HepG2 (cell line): ENCODE data around the gene PMFBP1. TPM values are rescaled to one million over a fixed set of nuclear protein-coding genes. Genes with fewer than 3 reads are reported as not detected.
A peak's percentile ranks its signal among the peaks of the same experiment; 100 is the strongest.

Experiments used
- ATAC-seq: fragments of 200-7000 bp; cut with Tn5 transposase; 3 replicates; pipeline ENCODE4 v1.9.1; 2020; ENCODE audit warnings: mild to moderate bottlenecking, moderate library complexity
- BruUV-seq: library from RNA; stranded (reverse); fragments of 400-500 nt; replicated peaks from 2 replicates; lab custom pipeline; 2021; lab: Mats Ljungman, UMichigan
- CTCF ChIA-PET: fragments of 300-600 bp; formaldehyde crosslinking; extraction: SDS; loops from one replicate; lab custom pipeline; 2021; ENCODE audit warnings: low total read pairs, inconsistent platforms, low intra/inter-chr PET ratio; lab: Yijun Ruan, JAX
- POLR2A ChIA-PET: fragments of 350-600 bp; sonication (Branson Sonifier 250); formaldehyde crosslinking; loops from one replicate; lab custom pipeline; 2020; ENCODE audit warnings: antibody characterized with exemption, inconsistent platforms; lab: Yijun Ruan, JAX
- DNase-seq: peaks from one replicate; pipeline ENCODE4 v3.0.0-alpha.2; 2015; ENCODE audit warnings: low spot score
- FAIRE-seq: peaks from 3 replicates; lab custom pipeline; 2011; peaks lifted over from hg19 to GRCh38; lab: Jason Lieb, UNC
- H2AFZ ChIP-seq: one replicate; pipeline ENCODE4 v1.6.1; 2011; ENCODE audit warnings: low read length, inconsistent platforms
- H3K27ac ChIP-seq: fragments of 300-600 bp; 3 replicates; pipeline ENCODE4 v1.8.0; 2011; ENCODE audit warnings: mixed run types, mild to moderate bottlenecking, mixed read lengths, low read length, inconsistent platforms; ENCODE audit not compliant: insufficient read depth; ENCODE audit errors: extremely low read length
- H3K27me3 ChIP-seq, 2 experiments: fragments of 200-600 bp in 1 of 2; 2 replicates in 1 of 2; 3 replicates in 1 of 2; pipeline versions ENCODE4 v1.6.0 to v1.8.0; 2011; ENCODE audit warnings: low read length in 2 of 2, mild to moderate bottlenecking in 2 of 2, moderate library complexity in 2 of 2, inconsistent platforms in 1 of 2; ENCODE audit not compliant: insufficient read depth in 2 of 2, control insufficient read depth in 1 of 2
- H3K36me3 ChIP-seq, 2 experiments: fragments of 200-600 bp in 1 of 2; replicated peaks in 1 of 2; 2 replicates in 1 of 2; 3 replicates in 1 of 2; pipeline versions ENCODE4 v1.5.1 to v1.8.0; 2011; ENCODE audit warnings: low read length in 2 of 2, inconsistent platforms in 1 of 2; ENCODE audit not compliant: insufficient read depth in 2 of 2, control insufficient read depth in 1 of 2
- H3K4me1 ChIP-seq: 2 replicates; pipeline ENCODE4 v1.5.1; 2012; ENCODE audit warnings: low read length, inconsistent platforms; ENCODE audit not compliant: insufficient read depth
- H3K4me2 ChIP-seq: 2 replicates; pipeline ENCODE4 v1.6.0; 2011; ENCODE audit warnings: low read depth, low read length, inconsistent platforms
- H3K4me3 ChIP-seq, 3 experiments: fragments of 200-600 bp in 1 of 3; sonication (generic), shearing (Covaris generic) in 1 of 3; replicated peaks in 1 of 3; 2 replicates each; pipeline ENCODE4 v1.5.1; 2011 to 2016; ENCODE audit warnings: low read length in 3 of 3, inconsistent platforms in 2 of 3, low read depth in 2 of 3, mild to moderate bottlenecking in 2 of 3, control low read depth in 1 of 3, mixed read lengths in 1 of 3; ENCODE audit not compliant: insufficient read depth in 1 of 3
- H3K79me2 ChIP-seq: one replicate; pipeline ENCODE4 v1.6.1; 2011; ENCODE audit warnings: low read length, inconsistent platforms; ENCODE audit not compliant: insufficient read depth
- H3K9ac ChIP-seq: 2 replicates; pipeline ENCODE4 v1.6.0; 2011; ENCODE audit warnings: mild to moderate bottlenecking, low read depth, low read length, inconsistent platforms; ENCODE audit not compliant: insufficient read depth
- H3K9me3 ChIP-seq: 2 replicates; pipeline ENCODE4 v1.5.1; 2012; ENCODE audit warnings: mild to moderate bottlenecking, low read length
- H4K20me1 ChIP-seq: 2 replicates; pipeline ENCODE4 v1.6.0; 2011; ENCODE audit warnings: inconsistent platforms, mild to moderate bottlenecking, low read length, moderate library complexity; ENCODE audit not compliant: insufficient read depth
- AGO2 ChIP-seq: fragments of 200-400 bp; formaldehyde crosslinking; optimal IDR thresholded peaks from 2 replicates; pipeline ENCODE3; 2017; ENCODE audit warnings: mild to moderate bottlenecking, low read depth, low read length, moderate library complexity
- CC2D1A ChIP-seq: sonication (generic); formaldehyde crosslinking; IDR thresholded peaks from 2 replicates; pipeline ENCODE4 v1.8.1; 2023; ENCODE audit warnings: mild to moderate bottlenecking, missing genetic modification reagents
- ERF ChIP-seq: IDR thresholded peaks from 2 replicates; pipeline ENCODE4 v1.6.1; 2018; ENCODE audit warnings: missing biosample characterization, missing genetic modification reagents
- GABPA ChIP-seq, 2 experiments: IDR thresholded peaks; 2 replicates each; pipeline ENCODE4 v1.6.1; 2011 to 2016; ENCODE audit warnings: low read depth in 2 of 2, low read length in 1 of 2, missing biosample characterization in 1 of 2, missing genetic modification characterization in 1 of 2
- IKZF1 ChIP-seq: fragments of 450-650 bp; IDR thresholded peaks from 2 replicates; pipeline ENCODE4 v1.7.1; 2016
- MED8 ChIP-seq: sonication (generic); formaldehyde crosslinking; IDR thresholded peaks from 2 replicates; pipeline ENCODE4 v1.8.1; 2023; ENCODE audit warnings: mild to moderate bottlenecking, missing genetic modification reagents; ENCODE audit not compliant: insufficient replicate concordance
- NR2C2 ChIP-seq: sonication (generic); formaldehyde crosslinking; IDR thresholded peaks from 2 replicates; pipeline ENCODE4 v1.4.0; 2020; ENCODE audit warnings: missing genetic modification reagents, mild to moderate bottlenecking, moderate library complexity, borderline replicate concordance
- POLR2A ChIP-seq, 2 experiments: IDR thresholded peaks; 2 replicates each; pipeline ENCODE4 v1.6.1; 2011; ENCODE audit warnings: low read depth in 2 of 2, low read length in 2 of 2, mild to moderate bottlenecking in 1 of 2, moderate library complexity in 1 of 2; ENCODE audit not compliant: insufficient read depth in 1 of 2
- SRSF1 ChIP-seq: fragments of 200-400 bp; formaldehyde crosslinking; optimal IDR thresholded peaks from 2 replicates; pipeline ENCODE3; 2017; ENCODE audit warnings: mild to moderate bottlenecking, low read depth, low read length, moderate library complexity
- TEAD3 ChIP-seq: optimal IDR thresholded peaks from 2 replicates; pipeline ENCODE3; 2016; ENCODE audit warnings: borderline replicate concordance
- THAP11 ChIP-seq: IDR thresholded peaks from 2 replicates; pipeline ENCODE4 v1.6.1; 2016; ENCODE audit warnings: missing biosample characterization, missing genetic modification reagents
- ZNF160 ChIP-seq: sonication (generic); formaldehyde crosslinking; IDR thresholded peaks from 2 replicates; pipeline ENCODE4 v1.8.0; 2022; ENCODE audit warnings: mild to moderate bottlenecking, inconsistent platforms, missing genetic modification reagents
- ZNF274 ChIP-seq: sonication (generic); formaldehyde crosslinking; IDR thresholded peaks from 2 replicates; pipeline ENCODE4 v1.5.1; 2020; ENCODE audit warnings: mild to moderate bottlenecking, missing genetic modification reagents
- WGBS: methylation state at CpG from one replicate; pipeline ENCODE4 v1.1.6; 2017; ENCODE audit warnings: low lambda C conversion rate; 5-methylcytosine and 5-hydroxymethylcytosine counted together
- in situ Hi-C: cut with HindIII; loops from 2 replicates; pipeline ENCODE4 v1.10.0; 2017; ENCODE audit warnings: low pct_unique_long_range_greater_than_20kb; ENCODE audit not compliant: extremely low pct_ligation_motif_present
- intact Hi-C: fragments of 100-400 bp; cut with micrococcal nuclease; formaldehyde crosslinking; loops from one replicate; pipeline ENCODE4 v1.10.0; 2022; ENCODE audit not compliant: unreplicated experiment
- polyA plus RNA-seq, 8 experiments: library from polyadenylated mRNA; depleted of rRNA in 3 of 8; stranded (reverse) in 7 of 8; unstranded in 1 of 8; fragments of >200 nt; fragmentation: Illumina TruSeq in 4 of 8; extraction: Trizol in 4 of 8; gene quantifications; 2 replicates each; pipeline versions ENCODE4 v1.2.1 to v1.2.3, GENCODE V29; 2011 to 2016; ENCODE audit warnings: low read depth in 4 of 8, missing spikeins in 1 of 8, mixed read lengths in 1 of 8; ENCODE audit not compliant: insufficient read depth in 1 of 8
- total RNA-seq, 5 experiments: library from RNA; depleted of rRNA; stranded (reverse); fragments of >200 nt; fragmentation: Illumina TruSeq; extraction: Trizol; gene quantifications; 2 replicates each; pipeline ENCODE4 v1.2.3, GENCODE V29; 2016; ENCODE audit warnings: low read depth in 1 of 5
- TF ChIP-seq, protein P1 (sequence below): IDR thresholded peaks from 2 replicates; pipeline ENCODE4 v1.6.1; 2016

Gene PMFBP1
- total and polyA plus RNA-seq, 2 of the 13 experiments (the other 11 are each of a cell fraction or from before 2014, with no cell fraction given): 1.9 to 3.8 TPM

DNA sequence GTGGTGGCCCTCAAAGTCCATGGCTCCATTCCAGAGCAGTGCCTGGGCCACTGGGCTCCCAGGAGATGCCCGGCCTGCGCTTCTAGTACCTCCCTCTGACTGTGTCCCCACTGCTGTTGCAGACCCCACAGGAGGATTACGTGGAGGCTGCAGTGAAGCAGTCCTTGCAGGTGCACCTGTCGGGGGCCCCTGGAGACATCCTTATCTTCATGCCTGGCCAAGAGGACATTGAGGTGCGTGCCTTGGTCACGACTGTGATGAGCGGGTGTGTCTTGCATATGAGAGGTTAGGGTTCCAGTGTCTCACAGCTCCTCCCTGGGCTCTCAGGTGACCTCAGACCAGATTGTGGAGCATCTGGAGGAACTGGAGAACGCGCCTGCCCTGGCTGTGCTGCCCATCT lies 67.0 kb downstream of the PMFBP1 start:
- in situ Hi-C loops (loop anchor here (5.0 kb wide), 1 partner anchor 38 kb away; no protein-coding TSS in a partner anchor), intact Hi-C loops (no loop called here)
- no peak overlapping the region for H3K9ac ChIP-seq
- DNase-seq (no peak), FAIRE-seq (no peak), ATAC-seq (no peak)
- no peaks in the 10 kb centered on the region for H3K9me3 ChIP-seq
- POLR2A ChIA-PET: no interaction called here
- H3K27ac ChIP-seq: no peak overlapping the region
- H3K36me3 ChIP-seq: peaks cover 82 to 100% of the 10 kb centered on the region in 2 experiments
- no peaks in the 10 kb centered on the region for H3K79me2 ChIP-seq
- no peak overlapping the region for H3K4me2 ChIP-seq
- no peaks in the 10 kb centered on the region for H3K27me3 ChIP-seq
- H4K20me1 ChIP-seq: no peaks in the 10 kb centered on the region
- no peak overlapping the region for H3K4me3 ChIP-seq
- CTCF ChIA-PET: no interaction called here
- BruUV-seq: no TSS peak
- H3K4me1 ChIP-seq: no peaks in the 10 kb centered on the region
- H2AFZ ChIP-seq: no peak overlapping the region
- WGBS: 100% methylated on average over 6 of the region's 9 CpGs
- TF ChIP-seq, protein P1, sequence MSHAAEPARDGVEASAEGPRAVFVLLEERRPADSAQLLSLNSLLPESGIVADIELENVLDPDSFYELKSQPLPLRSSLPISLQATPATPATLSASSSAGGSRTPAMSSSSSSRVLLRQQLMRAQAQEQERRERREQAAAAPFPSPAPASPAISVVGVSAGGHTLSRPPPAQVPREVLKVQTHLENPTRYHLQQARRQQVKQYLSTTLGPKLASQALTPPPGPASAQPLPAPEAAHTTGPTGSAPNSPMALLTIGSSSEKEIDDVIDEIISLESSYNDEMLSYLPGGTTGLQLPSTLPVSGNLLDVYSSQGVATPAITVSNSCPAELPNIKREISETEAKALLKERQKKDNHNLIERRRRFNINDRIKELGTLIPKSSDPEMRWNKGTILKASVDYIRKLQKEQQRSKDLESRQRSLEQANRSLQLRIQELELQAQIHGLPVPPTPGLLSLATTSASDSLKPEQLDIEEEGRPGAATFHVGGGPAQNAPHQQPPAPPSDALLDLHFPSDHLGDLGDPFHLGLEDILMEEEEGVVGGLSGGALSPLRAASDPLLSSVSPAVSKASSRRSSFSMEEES (CRISPR knock-in tag): no peak
- TF ChIP-seq AGO2 (peak; percentile 30), ERF (CRISPR knock-in tag) (no peak), ZNF274 (CRISPR knock-in tag) (no peak), MED8 (CRISPR knock-in tag) (no peak), TEAD3 (CRISPR knock-in tag) (no peak), ZNF160 (CRISPR knock-in tag) (no peak), GABPA (IDR thresholded peaks at IDR 0.05; ENCODE audit: low read depth, low read length) (no peak), GABPA (CRISPR knock-in tag; IDR thresholded peaks at IDR 0.05; ENCODE audit: low read depth) (no peak), IKZF1 (no peak), POLR2A (IDR thresholded peaks at IDR 0.05; ENCODE audit: insufficient read depth in 1 of 2, low read depth in 2 of 2, low read length in 2 of 2) (0 out of 4 replicates have a peak, but pooled peaks of 1 of the 2 experiments have one; percentile 18), SRSF1 (peak; percentile 53), NR2C2 (CRISPR knock-in tag) (no peak), THAP11 (CRISPR knock-in tag) (no peak), CC2D1A (CRISPR knock-in tag) (no peak)
